ENCODE measurements around the gene TEAD3.

Gene TEAD3

GRCh38 chr6:35427851-35428321 is 69.0 kb downstream of the TEAD3 start:
- in situ Hi-C loops (cut with MboI; ENCODE audit: low pct_unique_long_range_greater_than_20kb, low sequenced_read_pairs, unreplicated experiment) = no loop called here
- TF ChIP-seq CTCF (IDR thresholded peaks at IDR 0.05; ENCODE audit: extremely low read depth, insufficient read depth, missing control alignments) = no peak
- no peak for DNase-seq (ENCODE audit: low spot score)

- in situ Hi-C loops (cut with MboI; ENCODE audit: low pct_unique_long_range_greater_than_20kb, low sequenced_read_pairs, unreplicated experiment) = no loop called here
- no peak for DNase-seq (ENCODE audit: low spot score)
- no peak for TF ChIP-seq CTCF (IDR thresholded peaks at IDR 0.05; ENCODE audit: extremely low read depth, insufficient read depth, missing control alignments)
Measured at GRCh38 chr6:35427435-35427834, 69.4 kb downstream of the TEAD3 start.

GRCh38 chr6:35426074-35426473 is 70.8 kb downstream of the TEAD3 start:
- in situ Hi-C loops (cut with MboI; ENCODE audit: low pct_unique_long_range_greater_than_20kb, low sequenced_read_pairs, unreplicated experiment) = no loop called here
- DNase-seq (ENCODE audit: low spot score) = no peak
- no peak for TF ChIP-seq CTCF (IDR thresholded peaks at IDR 0.05; ENCODE audit: extremely low read depth, insufficient read depth, missing control alignments)

GRCh38 chr6:35425284-35425683 is 71.6 kb downstream of the TEAD3 start:
- TF ChIP-seq CTCF (IDR thresholded peaks at IDR 0.05; ENCODE audit: extremely low read depth, insufficient read depth, missing control alignments) = no peak
- in situ Hi-C loops (cut with MboI; ENCODE audit: low pct_unique_long_range_greater_than_20kb, low sequenced_read_pairs, unreplicated experiment) = no loop called here

More at GRCh38 chr6:35425284-35425683, 71.6 kb downstream of the TEAD3 start:
- DNase-seq (ENCODE audit: low spot score) = no peak

All from GM13977 (cell line).